ENCODE measurements around the gene TNS3. TPM values are rescaled to one million over a fixed set of nuclear protein-coding genes. Genes with fewer than 3 reads are reported as not detected.
A peak's percentile ranks its signal among the peaks of the same experiment; 100 is the strongest.

The TNS3 gene
- polyA plus RNA-seq, 3 donors: 5.2 to 30.3 (median 7.9) TPM

DNA sequence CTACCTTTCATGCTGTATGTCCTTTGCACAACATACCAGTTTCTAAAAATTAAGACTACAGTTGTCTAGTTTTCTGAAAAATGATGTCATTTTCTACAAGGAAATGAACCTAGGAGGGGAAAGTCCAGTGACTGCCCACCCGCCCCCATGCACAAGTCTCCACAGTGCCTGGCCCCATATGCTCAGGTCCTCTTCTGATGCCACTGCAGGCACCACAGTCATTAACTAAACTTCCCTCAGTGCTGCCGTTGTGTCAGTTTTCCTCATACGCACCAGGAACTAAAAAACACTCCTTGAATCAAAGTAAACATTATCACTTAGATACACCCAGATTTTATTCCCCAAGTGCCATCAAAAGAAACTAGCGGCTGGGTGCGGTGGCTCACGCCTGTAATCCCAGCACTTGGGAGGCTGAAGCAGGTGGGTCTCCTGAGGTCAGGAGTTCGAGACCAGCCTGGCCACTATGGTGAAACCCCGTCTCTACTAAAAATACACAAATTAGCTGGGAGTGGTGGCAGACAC, 6.9 kb upstream of the TNS3 start:
- peaks cover 2 to 4% (median 3%) of the 10 kb centered on the region in 3 donors for H3K27me3 Mint-ChIP-seq (ENCODE audit: low read depth in 3 of 3)
- H3K4me3 ChIP-seq (replicated peaks in 1 of 3; ENCODE audit: low read depth in 2 of 3, low read length in 3 of 3): no peak overlapping the region
- H4K20me1 ChIP-seq (ENCODE audit: insufficient read depth, low read length): no peaks in the 10 kb centered on the region
- WGBS (ENCODE audit: insufficient coverage): 84% methylated on average over 7 of the region's 8 CpGs
- no peak overlapping the region for H3K27ac ChIP-seq (ENCODE audit: low read depth in 1 of 2, low read length in 2 of 2)
- no peaks in the 10 kb centered on the region for H3K27me3 ChIP-seq (ENCODE audit: control insufficient read depth in 2 of 2, insufficient read depth in 2 of 2, low read length in 2 of 2)
- no peak overlapping the region for H3K4me2 ChIP-seq (replicated peaks; ENCODE audit: extremely low read depth, low read length, poor library complexity, severe bottlenecking)
- TF ChIP-seq, protein P1, sequence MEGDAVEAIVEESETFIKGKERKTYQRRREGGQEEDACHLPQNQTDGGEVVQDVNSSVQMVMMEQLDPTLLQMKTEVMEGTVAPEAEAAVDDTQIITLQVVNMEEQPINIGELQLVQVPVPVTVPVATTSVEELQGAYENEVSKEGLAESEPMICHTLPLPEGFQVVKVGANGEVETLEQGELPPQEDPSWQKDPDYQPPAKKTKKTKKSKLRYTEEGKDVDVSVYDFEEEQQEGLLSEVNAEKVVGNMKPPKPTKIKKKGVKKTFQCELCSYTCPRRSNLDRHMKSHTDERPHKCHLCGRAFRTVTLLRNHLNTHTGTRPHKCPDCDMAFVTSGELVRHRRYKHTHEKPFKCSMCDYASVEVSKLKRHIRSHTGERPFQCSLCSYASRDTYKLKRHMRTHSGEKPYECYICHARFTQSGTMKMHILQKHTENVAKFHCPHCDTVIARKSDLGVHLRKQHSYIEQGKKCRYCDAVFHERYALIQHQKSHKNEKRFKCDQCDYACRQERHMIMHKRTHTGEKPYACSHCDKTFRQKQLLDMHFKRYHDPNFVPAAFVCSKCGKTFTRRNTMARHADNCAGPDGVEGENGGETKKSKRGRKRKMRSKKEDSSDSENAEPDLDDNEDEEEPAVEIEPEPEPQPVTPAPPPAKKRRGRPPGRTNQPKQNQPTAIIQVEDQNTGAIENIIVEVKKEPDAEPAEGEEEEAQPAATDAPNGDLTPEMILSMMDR (IDR thresholded peaks at IDR 0.05): no peak
- H3K36me3 ChIP-seq (replicated peaks in 1 of 2; ENCODE audit: control insufficient read depth in 1 of 2, insufficient read depth in 2 of 2, low read length in 2 of 2): no peaks in the 10 kb centered on the region
- no peaks in the 10 kb centered on the region for H3K79me2 ChIP-seq (ENCODE audit: insufficient read depth, low read length)
- H2AFZ ChIP-seq (ENCODE audit: insufficient read depth, low read depth, low read length, poor library complexity, severe bottlenecking): no peak overlapping the region
- no peak overlapping the region for H3K4me3 Mint-ChIP-seq
- H3K9me3 Mint-ChIP-seq: peaks cover 0 to 5% (median 1%) of the 10 kb centered on the region in 7 donors
- peaks cover 0 to 2% of the 10 kb centered on the region in 2 donors for H3K36me3 Mint-ChIP-seq
- H3K9me3 ChIP-seq (replicated peaks in 1 of 2; ENCODE audit: control insufficient read depth in 1 of 2, insufficient read depth in 1 of 2, low read length in 2 of 2): peaks cover 0 to 4% of the 10 kb centered on the region in 2 donors
- H3K9ac ChIP-seq (ENCODE audit: insufficient read depth, low read length, poor library complexity, severe bottlenecking): no peak overlapping the region
- peaks cover 53% of the 10 kb centered on the region for H3K4me1 Mint-ChIP-seq
- peaks cover 40 to 51% of the 10 kb centered on the region in 2 donors for H3K4me1 ChIP-seq (ENCODE audit: control insufficient read depth in 1 of 2, insufficient read depth in 2 of 2, low read length in 2 of 2)
- intact Hi-C loops (cut with micrococcal nuclease): no loop called here
- peak overlapping the region in 2 of 7 donors; percentile 12 to 46 for H3K27ac Mint-ChIP-seq
- DNase-seq: peak in 1 of 3 donors; percentile 54

DNA sequence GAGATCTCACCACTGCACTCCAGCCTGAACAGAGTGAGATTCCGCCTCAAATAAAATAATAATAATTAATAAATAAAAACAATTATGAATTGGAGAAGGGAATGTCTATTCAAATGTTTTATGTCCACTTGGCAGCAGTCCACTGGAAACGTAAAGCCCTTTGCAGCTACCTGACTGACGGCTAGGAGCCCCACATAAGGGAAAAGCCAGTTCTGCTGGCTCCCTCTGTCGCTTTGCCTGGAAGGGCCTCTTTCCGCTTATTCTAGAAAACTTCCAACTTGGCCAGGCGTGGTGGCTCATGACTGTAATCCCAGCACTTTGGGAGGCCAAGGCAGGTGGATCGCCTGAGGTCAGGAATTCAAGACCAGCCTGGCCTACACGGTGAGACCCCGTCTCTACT, 6.1 kb upstream of the TNS3 start:
- H3K4me3 Mint-ChIP-seq: no peak overlapping the region
- Histone ChIP-seq H2AFZ (ENCODE audit: insufficient read depth, low read depth, low read length, poor library complexity, severe bottlenecking) (no peak overlapping the region), H3K27ac (ENCODE audit: low read depth in 1 of 2, low read length in 2 of 2) (no peak overlapping the region), H3K4me1 (ENCODE audit: control insufficient read depth in 1 of 2, insufficient read depth in 2 of 2, low read length in 2 of 2) (peaks cover 47 to 58% of the 10 kb centered on the region in 2 donors), H3K9ac (ENCODE audit: insufficient read depth, low read length, poor library complexity, severe bottlenecking) (no peak overlapping the region), H3K4me2 (replicated peaks; ENCODE audit: extremely low read depth, low read length, poor library complexity, severe bottlenecking) (no peak overlapping the region), H3K36me3 (replicated peaks in 1 of 2; ENCODE audit: control insufficient read depth in 1 of 2, insufficient read depth in 2 of 2, low read length in 2 of 2) (no peaks in the 10 kb centered on the region), H3K9me3 (replicated peaks in 1 of 2; ENCODE audit: control insufficient read depth in 1 of 2, insufficient read depth in 1 of 2, low read length in 2 of 2) (peaks cover 0 to 4% of the 10 kb centered on the region in 2 donors), H3K4me3 (replicated peaks in 1 of 3; ENCODE audit: low read depth in 2 of 3, low read length in 3 of 3) (no peak overlapping the region), H3K27me3 (ENCODE audit: control insufficient read depth in 2 of 2, insufficient read depth in 2 of 2, low read length in 2 of 2) (no peaks in the 10 kb centered on the region), H4K20me1 (ENCODE audit: insufficient read depth, low read length) (no peaks in the 10 kb centered on the region), H3K79me2 (ENCODE audit: insufficient read depth, low read length) (no peaks in the 10 kb centered on the region)
- peak overlapping the region in 2 of 7 donors; percentile 41 to 42 for H3K27ac Mint-ChIP-seq
- peaks cover 3 to 4% (median 3%) of the 10 kb centered on the region in 3 donors for H3K27me3 Mint-ChIP-seq (ENCODE audit: low read depth in 3 of 3)
- WGBS (ENCODE audit: insufficient coverage): 98% methylated on average over 5 of the region's 9 CpGs
- H3K4me1 Mint-ChIP-seq: peaks cover 61% of the 10 kb centered on the region
- DNase-seq: no peak
- H3K36me3 Mint-ChIP-seq: peaks cover 0 to 2% of the 10 kb centered on the region in 2 donors
- TF ChIP-seq, protein P1 (IDR thresholded peaks at IDR 0.05): no peak
- intact Hi-C loops (cut with micrococcal nuclease): no loop called here
- peaks cover 0 to 5% (median 0%) of the 10 kb centered on the region in 7 donors for H3K9me3 Mint-ChIP-seq

Measured in CD14-positive monocyte (primary cell).